HEK293 (cell line): ENCODE data around the gene SCNN1A.

Source experiments
- CTCF ChIA-PET: fragments of 350-600 bp; formaldehyde crosslinking; extraction: SDS; loops from one replicate; lab custom pipeline; 2021; ENCODE audit warnings: antibody characterized with exemption; lab: Yijun Ruan, JAX
- POLR2A ChIA-PET: fragments of 300-600 bp; formaldehyde crosslinking; extraction: SDS; loops from one replicate; lab custom pipeline; 2020; ENCODE audit warnings: antibody characterized with exemption, inconsistent platforms; lab: Yijun Ruan, JAX
- H3K27ac ChIP-seq: fragments of 200-500 bp; sonication (Bioruptor generic); 2 replicates; pipeline ENCODE4 v1.5.1; 2014; ENCODE audit warnings: low read depth, low read length, control low read depth, inconsistent platforms; ENCODE audit errors: extremely low read depth
- H3K36me3 ChIP-seq, 2 experiments: fragments of 200-500 bp in 1 of 2; sonication (Bioruptor generic) in 1 of 2; 1 replicate in 1 of 2; 2 replicates in 1 of 2; pipeline ENCODE4 v1.5.1; 2014 to 2017; ENCODE audit warnings: inconsistent platforms in 2 of 2, low read length in 2 of 2; ENCODE audit not compliant: control insufficient read depth in 2 of 2, insufficient read depth in 1 of 2
- H3K4me1 ChIP-seq: fragments of 200-500 bp; sonication (Bioruptor generic); 2 replicates; pipeline ENCODE4 v1.5.1; 2014; ENCODE audit warnings: mild to moderate bottlenecking, low read length, inconsistent platforms; ENCODE audit not compliant: control insufficient read depth, insufficient read depth
- H3K4me3 ChIP-seq: 2 replicates; pipeline ENCODE4 v1.5.1; 2011; ENCODE audit warnings: low read depth, mild to moderate bottlenecking, control low read depth, low read length, moderate library complexity
- H3K9me3 ChIP-seq: fragments of 200-500 bp; sonication (Bioruptor generic); 2 replicates; pipeline ENCODE4 v1.5.1; 2014; ENCODE audit warnings: low read depth, low read length, inconsistent platforms; ENCODE audit not compliant: control insufficient read depth, insufficient read depth
- BCL11A ChIP-seq: fragments of 450-650 bp; formaldehyde crosslinking; IDR thresholded peaks from 2 replicates; pipeline ENCODE4 v1.5.1; 2016; ENCODE audit warnings: low read depth, missing biosample characterization, missing genetic modification characterization
- EGR2 ChIP-seq: fragments of 450-650 bp; formaldehyde crosslinking; IDR thresholded peaks from 2 replicates; pipeline ENCODE4 v1.5.1; 2016; ENCODE audit warnings: low read depth, missing biosample characterization, missing genetic modification characterization
- GLIS1 ChIP-seq: fragments of 450-650 bp; formaldehyde crosslinking; IDR thresholded peaks from 2 replicates; pipeline ENCODE4 v1.5.1; 2016; ENCODE audit warnings: missing biosample characterization, missing genetic modification characterization
- KLF16 ChIP-seq: fragments of 450-650 bp; formaldehyde crosslinking; IDR thresholded peaks from 2 replicates; pipeline ENCODE4 v1.5.1; 2017; ENCODE audit warnings: missing biosample characterization, missing genetic modification characterization
- PRDM1 ChIP-seq: fragments of 450-650 bp; formaldehyde crosslinking; IDR thresholded peaks from 2 replicates; pipeline ENCODE4; 2016; ENCODE audit warnings: missing biosample characterization, missing genetic modification characterization
- REPIN1 ChIP-seq: fragments of 450-650 bp; formaldehyde crosslinking; IDR thresholded peaks from 2 replicates; pipeline ENCODE4 v1.5.1; 2017; ENCODE audit warnings: missing biosample characterization, missing genetic modification characterization, low read depth
- SP3 ChIP-seq: fragments of 450-650 bp; formaldehyde crosslinking; IDR thresholded peaks from 2 replicates; pipeline ENCODE4 v1.5.1; 2016; ENCODE audit warnings: missing biosample characterization, missing genetic modification characterization
- TCF7L2 ChIP-seq: IDR thresholded peaks from 2 replicates; pipeline ENCODE4 v1.6.1; 2011; ENCODE audit warnings: low read depth, mild to moderate bottlenecking, inconsistent platforms, low read length, moderate library complexity, borderline replicate concordance
- ZBTB20 ChIP-seq: fragments of 450-650 bp; formaldehyde crosslinking; IDR thresholded peaks from 2 replicates; pipeline ENCODE4 v1.5.1; 2016; ENCODE audit warnings: missing biosample characterization, missing genetic modification characterization
- ZFP41 ChIP-seq: fragments of 450-650 bp; formaldehyde crosslinking; IDR thresholded peaks from 2 replicates; pipeline ENCODE4 v1.5.1; 2016; ENCODE audit warnings: missing biosample characterization, missing genetic modification characterization, borderline replicate concordance
- ZNF10 ChIP-seq: fragments of 450-650 bp; formaldehyde crosslinking; IDR thresholded peaks from 2 replicates; pipeline ENCODE4 v1.5.1; 2017; ENCODE audit warnings: missing biosample characterization, missing genetic modification characterization
- ZNF266 ChIP-seq: fragments of 450-650 bp; formaldehyde crosslinking; IDR thresholded peaks from 2 replicates; pipeline ENCODE4 v1.5.1; 2016; ENCODE audit warnings: missing biosample characterization, missing genetic modification characterization, low read depth
- ZNF341 ChIP-seq: fragments of 450-650 bp; formaldehyde crosslinking; IDR thresholded peaks from 2 replicates; pipeline ENCODE4; 2016; ENCODE audit warnings: low read depth, missing biosample characterization, missing genetic modification characterization
- ZNF416 ChIP-seq: fragments of 450-650 bp; formaldehyde crosslinking; IDR thresholded peaks from 2 replicates; pipeline ENCODE4 v1.5.1; 2016; ENCODE audit warnings: missing biosample characterization, missing genetic modification characterization
- ZNF48 ChIP-seq: fragments of 450-650 bp; formaldehyde crosslinking; IDR thresholded peaks from 2 replicates; pipeline ENCODE4 v1.5.1; 2016; ENCODE audit warnings: missing biosample characterization, missing genetic modification characterization
- ZNF558 ChIP-seq: fragments of 450-650 bp; formaldehyde crosslinking; IDR thresholded peaks from 2 replicates; pipeline ENCODE4 v1.5.1; 2016; ENCODE audit warnings: missing biosample characterization, missing genetic modification characterization
- ZNF791 ChIP-seq: fragments of 450-650 bp; formaldehyde crosslinking; IDR thresholded peaks from 2 replicates; pipeline ENCODE4 v1.5.1; 2016; ENCODE audit warnings: missing biosample characterization, missing genetic modification characterization
- TF ChIP-seq, protein P1 (sequence below): fragments of 450-650 bp; formaldehyde crosslinking; IDR thresholded peaks from 2 replicates; pipeline ENCODE4 v1.5.1; 2016; ENCODE audit warnings: missing biosample characterization, missing genetic modification characterization
- TF ChIP-seq, protein P2 (sequence below): fragments of 450-650 bp; formaldehyde crosslinking; IDR thresholded peaks from 2 replicates; pipeline ENCODE4 v1.5.1; 2017; ENCODE audit warnings: missing biosample characterization, missing genetic modification characterization
- TF ChIP-seq, protein P3 (sequence below): fragments of 450-650 bp; formaldehyde crosslinking; IDR thresholded peaks from 2 replicates; pipeline ENCODE4 v1.5.1; 2016; ENCODE audit warnings: missing biosample characterization, missing genetic modification characterization
- TF ChIP-seq, protein P4 (sequence below): fragments of 450-650 bp; formaldehyde crosslinking; IDR thresholded peaks from 2 replicates; pipeline ENCODE4 v1.5.1; 2016; ENCODE audit warnings: missing biosample characterization, missing genetic modification characterization
- TF ChIP-seq, protein P5 (sequence below): fragments of 450-650 bp; formaldehyde crosslinking; IDR thresholded peaks from 2 replicates; pipeline ENCODE4 v1.5.1; 2016; ENCODE audit warnings: missing biosample characterization, missing genetic modification characterization

SCNN1A gene

DNA sequence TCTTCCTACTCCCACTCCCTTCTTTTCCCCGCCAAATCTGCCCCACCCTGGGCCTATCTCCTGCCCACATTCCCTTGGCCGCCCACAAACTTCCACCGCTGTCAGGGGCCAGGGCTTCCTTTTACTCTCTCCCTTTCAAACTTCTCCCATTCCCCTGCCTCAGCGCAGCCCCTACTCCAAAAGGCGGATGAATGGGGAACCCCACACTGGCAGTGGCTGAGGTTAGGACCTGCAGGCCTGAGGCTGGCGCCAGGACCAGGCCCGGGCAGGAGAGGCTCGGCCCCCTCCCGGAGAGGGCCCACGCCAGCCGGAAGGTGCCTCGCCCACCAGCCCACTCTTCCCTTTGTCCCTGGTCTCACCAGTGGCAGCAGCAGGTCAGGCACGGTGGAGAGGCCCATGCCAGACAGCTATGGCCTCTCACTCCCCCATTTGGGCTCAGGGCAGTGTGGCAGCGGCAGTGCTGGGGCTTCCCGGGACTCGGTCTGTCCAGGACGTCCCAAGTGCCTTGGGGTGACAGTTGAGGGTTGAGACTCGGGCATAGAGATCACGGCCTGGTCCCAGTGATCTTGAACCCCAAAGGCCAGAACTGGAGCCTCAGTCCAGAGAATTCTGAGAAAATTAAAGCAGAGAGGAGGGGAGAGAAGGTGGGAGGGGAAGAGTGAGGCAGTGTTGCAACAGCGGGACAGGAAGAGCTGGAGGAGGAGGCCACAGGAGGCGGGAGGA, 33.8 kb downstream of the SCNN1A start, which contains the start of gene TNFRSF1A (continued):
- TF ChIP-seq, protein P1, sequence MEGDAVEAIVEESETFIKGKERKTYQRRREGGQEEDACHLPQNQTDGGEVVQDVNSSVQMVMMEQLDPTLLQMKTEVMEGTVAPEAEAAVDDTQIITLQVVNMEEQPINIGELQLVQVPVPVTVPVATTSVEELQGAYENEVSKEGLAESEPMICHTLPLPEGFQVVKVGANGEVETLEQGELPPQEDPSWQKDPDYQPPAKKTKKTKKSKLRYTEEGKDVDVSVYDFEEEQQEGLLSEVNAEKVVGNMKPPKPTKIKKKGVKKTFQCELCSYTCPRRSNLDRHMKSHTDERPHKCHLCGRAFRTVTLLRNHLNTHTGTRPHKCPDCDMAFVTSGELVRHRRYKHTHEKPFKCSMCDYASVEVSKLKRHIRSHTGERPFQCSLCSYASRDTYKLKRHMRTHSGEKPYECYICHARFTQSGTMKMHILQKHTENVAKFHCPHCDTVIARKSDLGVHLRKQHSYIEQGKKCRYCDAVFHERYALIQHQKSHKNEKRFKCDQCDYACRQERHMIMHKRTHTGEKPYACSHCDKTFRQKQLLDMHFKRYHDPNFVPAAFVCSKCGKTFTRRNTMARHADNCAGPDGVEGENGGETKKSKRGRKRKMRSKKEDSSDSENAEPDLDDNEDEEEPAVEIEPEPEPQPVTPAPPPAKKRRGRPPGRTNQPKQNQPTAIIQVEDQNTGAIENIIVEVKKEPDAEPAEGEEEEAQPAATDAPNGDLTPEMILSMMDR (tag by site-specific recombination) = no peak; the same call in none of the 2 replicates
- TF ChIP-seq ZNF341 (tag by site-specific recombination) = peak; percentile 98
- TF ChIP-seq ZNF266 (tag by site-specific recombination) = no peak
- TF ChIP-seq EGR2 (tag by site-specific recombination) = peak; percentile 98
- no peak for TF ChIP-seq ZNF416 (tag by site-specific recombination)
- TF ChIP-seq ZNF558 = no peak
- no peak for TF ChIP-seq REPIN1 (tag by site-specific recombination)

DNA sequence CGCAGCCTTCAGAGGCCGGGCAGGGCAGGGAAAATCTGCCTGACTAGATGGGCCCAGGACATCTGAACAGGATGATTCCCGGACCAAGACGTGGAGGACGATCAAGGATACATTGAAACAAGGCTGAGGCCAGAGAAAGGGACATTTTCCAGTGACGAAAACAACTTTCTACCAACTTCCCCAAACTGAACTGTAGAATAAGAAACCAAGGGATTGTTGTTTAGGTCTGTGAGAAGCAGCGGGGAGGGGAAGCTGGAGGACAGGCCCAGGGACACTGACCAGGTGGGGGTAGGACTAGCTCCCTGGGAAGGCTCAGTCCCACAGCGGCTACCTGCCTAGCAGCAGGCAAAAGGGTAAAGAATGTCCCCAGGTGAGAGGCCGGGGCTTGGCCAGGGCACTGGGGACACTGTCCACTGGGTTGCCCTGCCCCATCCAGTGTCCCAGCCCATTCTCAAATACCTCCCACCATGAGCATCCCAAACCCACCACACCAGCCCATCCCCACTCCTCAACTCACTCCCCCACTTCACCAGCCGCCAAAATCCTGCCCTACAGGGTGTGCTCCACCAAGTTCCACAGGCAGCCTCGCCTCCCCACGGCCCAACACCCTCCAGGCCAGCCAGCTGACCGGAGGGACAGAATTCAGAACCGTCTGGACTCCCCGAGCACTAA, 34.5 kb downstream of the SCNN1A start:
- CTCF ChIA-PET = interaction anchor here (0.9 to 1.9 kb wide), 4 partner anchors 14 to 125 kb away, joined by 3 to 7 read pairs (median 3); no protein-coding TSS in a partner anchor
- peaks cover 21% of the 10 kb centered on the region for H3K4me1 ChIP-seq
- H3K9me3 ChIP-seq = no peaks in the 10 kb centered on the region
- POLR2A ChIA-PET = interaction anchor here (1.2 to 2.6 kb wide), 2 partner anchors 11 to 22 kb away, joined by 3 to 6 read pairs; no protein-coding TSS in a partner anchor
- peak overlapping the region; percentile 84 for H3K27ac ChIP-seq
- H3K4me3 ChIP-seq = peak overlapping the region; percentile 71
- peaks cover 0 to 6% of the 10 kb centered on the region in 2 experiments; a peak in 1 of 3 replicates for H3K36me3 ChIP-seq
- TF ChIP-seq PRDM1 (tag by site-specific recombination) (peak; percentile 95), ZFP41 (tag by site-specific recombination) (no peak), KLF16 (tag by site-specific recombination) (0 out of 2 replicates have a peak, but pooled peaks have one; percentile 33), ZBTB20 (tag by site-specific recombination) (0 out of 2 replicates have a peak, but pooled peaks have one; percentile 6), ZNF48 (tag by site-specific recombination) (no peak), ZNF791 (tag by site-specific recombination) (no peak), GLIS1 (tag by site-specific recombination) (0 out of 2 replicates have a peak, but pooled peaks have one; percentile 36), ZNF10 (tag by site-specific recombination) (0 out of 2 replicates have a peak, but pooled peaks have one; percentile 14), SP3 (tag by site-specific recombination) (0 out of 2 replicates have a peak, but pooled peaks have one; percentile 15), TCF7L2 (no peak), BCL11A (tag by site-specific recombination) (0 out of 2 replicates have a peak, but pooled peaks have one; percentile 11)
- TF ChIP-seq, protein P2, sequence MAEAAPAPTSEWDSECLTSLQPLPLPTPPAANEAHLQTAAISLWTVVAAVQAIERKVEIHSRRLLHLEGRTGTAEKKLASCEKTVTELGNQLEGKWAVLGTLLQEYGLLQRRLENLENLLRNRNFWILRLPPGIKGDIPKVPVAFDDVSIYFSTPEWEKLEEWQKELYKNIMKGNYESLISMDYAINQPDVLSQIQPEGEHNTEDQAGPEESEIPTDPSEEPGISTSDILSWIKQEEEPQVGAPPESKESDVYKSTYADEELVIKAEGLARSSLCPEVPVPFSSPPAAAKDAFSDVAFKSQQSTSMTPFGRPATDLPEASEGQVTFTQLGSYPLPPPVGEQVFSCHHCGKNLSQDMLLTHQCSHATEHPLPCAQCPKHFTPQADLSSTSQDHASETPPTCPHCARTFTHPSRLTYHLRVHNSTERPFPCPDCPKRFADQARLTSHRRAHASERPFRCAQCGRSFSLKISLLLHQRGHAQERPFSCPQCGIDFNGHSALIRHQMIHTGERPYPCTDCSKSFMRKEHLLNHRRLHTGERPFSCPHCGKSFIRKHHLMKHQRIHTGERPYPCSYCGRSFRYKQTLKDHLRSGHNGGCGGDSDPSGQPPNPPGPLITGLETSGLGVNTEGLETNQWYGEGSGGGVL = 0 out of 2 replicates have a peak, but pooled peaks have one; percentile 26
- TF ChIP-seq, protein P3, sequence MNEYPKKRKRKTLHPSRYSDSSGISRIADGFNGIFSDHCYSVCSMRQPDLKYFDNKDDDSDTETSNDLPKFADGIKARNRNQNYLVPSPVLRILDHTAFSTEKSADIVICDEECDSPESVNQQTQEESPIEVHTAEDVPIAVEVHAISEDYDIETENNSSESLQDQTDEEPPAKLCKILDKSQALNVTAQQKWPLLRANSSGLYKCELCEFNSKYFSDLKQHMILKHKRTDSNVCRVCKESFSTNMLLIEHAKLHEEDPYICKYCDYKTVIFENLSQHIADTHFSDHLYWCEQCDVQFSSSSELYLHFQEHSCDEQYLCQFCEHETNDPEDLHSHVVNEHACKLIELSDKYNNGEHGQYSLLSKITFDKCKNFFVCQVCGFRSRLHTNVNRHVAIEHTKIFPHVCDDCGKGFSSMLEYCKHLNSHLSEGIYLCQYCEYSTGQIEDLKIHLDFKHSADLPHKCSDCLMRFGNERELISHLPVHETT (tag by site-specific recombination) = peak; percentile 51; the same call in 1 of the 2 replicates
- TF ChIP-seq, protein P4, sequence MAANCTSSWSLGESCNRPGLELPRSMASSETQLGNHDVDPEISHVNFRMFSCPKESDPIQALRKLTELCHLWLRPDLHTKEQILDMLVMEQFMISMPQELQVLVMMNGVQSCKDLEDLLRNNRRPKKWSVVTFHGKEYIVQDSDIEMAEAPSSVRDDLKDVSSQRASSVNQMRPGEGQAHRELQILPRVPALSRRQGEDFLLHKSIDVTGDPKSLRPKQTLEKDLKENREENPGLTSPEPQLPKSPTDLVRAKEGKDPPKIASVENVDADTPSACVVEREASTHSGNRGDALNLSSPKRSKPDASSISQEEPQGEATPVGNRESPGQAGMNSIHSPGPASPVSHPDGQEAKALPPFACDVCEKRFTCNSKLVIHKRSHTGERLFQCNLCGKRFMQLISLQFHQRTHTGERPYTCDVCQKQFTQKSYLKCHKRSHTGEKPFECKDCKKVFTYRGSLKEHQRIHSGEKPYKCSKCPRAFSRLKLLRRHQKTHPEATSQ (tag by site-specific recombination) = no peak
- TF ChIP-seq, protein P5, sequence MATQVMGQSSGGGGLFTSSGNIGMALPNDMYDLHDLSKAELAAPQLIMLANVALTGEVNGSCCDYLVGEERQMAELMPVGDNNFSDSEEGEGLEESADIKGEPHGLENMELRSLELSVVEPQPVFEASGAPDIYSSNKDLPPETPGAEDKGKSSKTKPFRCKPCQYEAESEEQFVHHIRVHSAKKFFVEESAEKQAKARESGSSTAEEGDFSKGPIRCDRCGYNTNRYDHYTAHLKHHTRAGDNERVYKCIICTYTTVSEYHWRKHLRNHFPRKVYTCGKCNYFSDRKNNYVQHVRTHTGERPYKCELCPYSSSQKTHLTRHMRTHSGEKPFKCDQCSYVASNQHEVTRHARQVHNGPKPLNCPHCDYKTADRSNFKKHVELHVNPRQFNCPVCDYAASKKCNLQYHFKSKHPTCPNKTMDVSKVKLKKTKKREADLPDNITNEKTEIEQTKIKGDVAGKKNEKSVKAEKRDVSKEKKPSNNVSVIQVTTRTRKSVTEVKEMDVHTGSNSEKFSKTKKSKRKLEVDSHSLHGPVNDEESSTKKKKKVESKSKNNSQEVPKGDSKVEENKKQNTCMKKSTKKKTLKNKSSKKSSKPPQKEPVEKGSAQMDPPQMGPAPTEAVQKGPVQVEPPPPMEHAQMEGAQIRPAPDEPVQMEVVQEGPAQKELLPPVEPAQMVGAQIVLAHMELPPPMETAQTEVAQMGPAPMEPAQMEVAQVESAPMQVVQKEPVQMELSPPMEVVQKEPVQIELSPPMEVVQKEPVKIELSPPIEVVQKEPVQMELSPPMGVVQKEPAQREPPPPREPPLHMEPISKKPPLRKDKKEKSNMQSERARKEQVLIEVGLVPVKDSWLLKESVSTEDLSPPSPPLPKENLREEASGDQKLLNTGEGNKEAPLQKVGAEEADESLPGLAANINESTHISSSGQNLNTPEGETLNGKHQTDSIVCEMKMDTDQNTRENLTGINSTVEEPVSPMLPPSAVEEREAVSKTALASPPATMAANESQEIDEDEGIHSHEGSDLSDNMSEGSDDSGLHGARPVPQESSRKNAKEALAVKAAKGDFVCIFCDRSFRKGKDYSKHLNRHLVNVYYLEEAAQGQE = no peak
